CD1c-positive myeloid dendritic cell (primary cell): ENCODE data around the gene RAB3IL1.

Experiments
- DNase-seq: peaks from one replicate; pipeline ENCODE4 v3.0.0-alpha.2; 2016; ENCODE audit errors: extremely low spot score

The RAB3IL1 gene

DNA sequence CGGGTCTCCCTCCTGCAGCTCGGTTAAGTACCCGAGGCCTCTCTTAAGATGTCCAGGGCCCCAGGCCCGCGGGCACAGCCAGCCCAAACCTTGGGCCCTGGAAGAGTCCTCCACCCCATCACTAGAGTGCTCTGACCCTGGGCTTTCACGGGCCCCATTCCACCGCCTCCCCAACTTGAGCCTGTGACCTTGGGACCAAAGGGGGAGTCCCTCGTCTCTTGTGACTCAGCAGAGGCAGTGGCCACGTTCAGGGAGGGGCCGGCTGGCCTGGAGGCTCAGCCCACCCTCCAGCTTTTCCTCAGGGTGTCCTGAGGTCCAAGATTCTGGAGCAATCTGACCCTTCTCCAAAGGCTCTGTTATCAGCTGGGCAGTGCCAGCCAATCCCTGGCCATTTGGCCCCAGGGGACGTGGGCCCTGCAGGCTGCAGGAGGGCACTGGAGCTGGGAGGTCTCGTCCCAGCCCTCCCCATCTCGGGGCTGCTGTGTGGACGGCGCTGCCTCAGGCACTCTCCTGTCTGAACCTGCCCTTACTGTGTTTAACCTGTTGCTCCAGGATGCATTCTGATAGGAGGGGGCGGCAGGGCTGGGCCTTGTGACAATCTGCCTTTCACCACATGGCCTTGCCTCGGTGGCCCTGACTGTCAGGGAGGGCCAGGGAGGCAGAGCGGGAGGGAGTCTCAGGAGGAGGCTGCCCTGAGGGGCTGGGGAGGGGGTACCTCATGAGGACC, 51.0 kb downstream of the RAB3IL1 start:
- no peak for DNase-seq

DNA sequence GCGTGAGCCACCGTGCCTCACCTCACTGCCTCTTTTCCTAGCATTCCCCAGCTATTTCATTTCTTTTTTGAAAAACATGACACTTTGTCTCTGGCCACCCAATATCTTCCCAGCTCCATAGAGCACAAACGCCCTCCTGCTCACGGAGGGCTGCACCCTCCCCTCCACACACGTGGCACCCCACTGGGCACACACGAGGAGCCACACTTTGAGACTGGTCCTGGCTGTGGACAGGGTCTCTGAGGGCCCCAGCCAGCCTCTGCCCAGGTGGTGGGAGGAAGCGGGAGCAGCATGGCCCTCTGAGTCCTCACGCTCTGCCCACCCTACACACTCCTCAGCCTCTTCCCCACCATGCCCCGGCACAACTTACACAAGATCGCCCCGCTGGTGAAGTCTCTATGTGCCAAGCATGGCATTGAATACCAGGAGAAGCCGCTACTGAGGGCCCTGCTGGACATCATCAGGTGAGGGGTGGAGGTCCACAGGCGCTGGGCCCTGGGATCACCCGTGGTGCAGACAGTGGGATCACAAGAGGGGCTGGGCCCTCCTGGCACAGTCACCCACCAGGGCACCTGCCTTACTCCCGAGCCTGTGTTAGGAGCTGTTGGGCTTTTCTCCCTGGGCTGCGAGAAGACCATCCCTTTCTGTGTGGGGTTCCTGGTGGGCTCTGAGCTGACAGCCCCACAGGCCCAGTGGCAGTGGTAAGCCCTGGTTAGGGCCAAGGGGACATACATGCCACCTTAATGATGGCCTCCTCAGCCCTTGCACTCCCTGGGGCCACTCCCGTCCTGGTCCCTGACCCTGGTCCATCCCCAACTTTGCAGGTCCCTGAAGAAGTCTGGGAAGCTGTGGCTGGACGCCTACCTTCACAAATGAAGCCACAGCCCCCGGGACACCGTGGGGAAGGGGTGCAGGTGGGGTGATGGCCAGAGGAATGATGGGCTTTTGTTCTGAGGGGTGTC, 52.3 kb downstream of the RAB3IL1 start:
- no peak for DNase-seq

DNA sequence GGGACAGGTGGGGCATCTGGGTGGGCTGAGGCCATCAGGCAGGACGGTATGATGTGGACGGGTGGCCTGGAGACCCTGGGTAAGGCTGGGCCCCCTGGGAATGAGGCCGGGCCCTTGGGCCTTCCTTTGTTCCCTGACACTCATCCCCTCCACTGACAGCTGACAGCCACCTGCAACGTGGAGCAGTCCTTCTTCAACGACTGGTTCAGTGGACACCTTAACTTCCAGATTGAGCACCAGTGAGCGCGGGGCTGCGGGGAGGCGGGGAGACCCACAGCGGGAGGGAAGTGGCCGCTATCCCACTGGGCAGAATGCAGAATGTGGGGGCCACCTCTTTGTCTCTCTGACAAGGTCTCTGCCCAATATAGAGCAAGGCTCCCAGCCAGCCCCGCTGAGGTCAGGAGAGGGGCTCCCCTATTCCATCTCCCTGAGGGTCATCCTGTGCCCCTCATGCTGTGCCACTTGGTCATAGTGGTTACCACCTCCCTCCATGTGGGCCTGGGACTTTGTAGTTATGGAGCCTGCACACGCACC, 53.8 kb downstream of the RAB3IL1 start:
- DNase-seq, result no peak

DNA sequence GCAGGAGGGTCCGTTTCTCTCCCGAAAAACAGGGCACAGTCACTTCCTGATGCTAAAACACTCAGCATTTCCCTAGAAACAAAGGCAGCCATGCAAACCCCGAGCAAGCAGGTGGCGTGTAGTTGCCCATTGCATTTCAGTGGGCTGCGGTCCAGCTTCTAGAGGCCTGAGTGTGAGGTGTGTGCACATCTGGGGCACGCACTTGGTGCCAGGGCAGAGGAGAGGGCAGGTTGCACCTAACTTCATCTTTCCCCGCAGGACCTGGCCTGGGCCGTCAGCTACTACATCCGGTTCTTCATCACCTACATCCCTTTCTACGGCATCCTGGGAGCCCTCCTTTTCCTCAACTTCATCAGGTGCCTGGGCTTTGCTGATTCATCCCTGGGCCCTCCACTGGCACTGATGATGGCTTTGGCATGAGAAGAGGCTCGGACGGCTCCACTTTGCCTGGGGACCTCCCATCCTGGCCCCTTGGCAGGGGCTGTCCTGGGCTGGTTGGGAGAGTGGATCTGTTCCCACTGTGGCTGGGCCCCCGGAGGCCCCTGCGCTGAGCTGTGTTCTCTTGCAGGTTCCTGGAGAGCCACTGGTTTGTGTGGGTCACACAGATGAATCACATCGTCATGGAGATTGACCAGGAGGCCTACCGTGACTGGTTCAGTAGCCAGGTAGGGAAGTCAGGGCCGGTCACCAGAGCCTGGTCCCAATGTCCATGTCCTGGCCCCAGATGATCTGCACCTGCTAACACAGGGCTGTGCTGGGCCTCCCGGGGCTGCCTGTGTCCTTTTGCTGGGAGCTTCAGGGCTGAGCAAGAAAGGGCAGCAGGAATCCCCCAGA, 54.4 kb downstream of the RAB3IL1 start:
- DNase-seq, result no peak

DNA sequence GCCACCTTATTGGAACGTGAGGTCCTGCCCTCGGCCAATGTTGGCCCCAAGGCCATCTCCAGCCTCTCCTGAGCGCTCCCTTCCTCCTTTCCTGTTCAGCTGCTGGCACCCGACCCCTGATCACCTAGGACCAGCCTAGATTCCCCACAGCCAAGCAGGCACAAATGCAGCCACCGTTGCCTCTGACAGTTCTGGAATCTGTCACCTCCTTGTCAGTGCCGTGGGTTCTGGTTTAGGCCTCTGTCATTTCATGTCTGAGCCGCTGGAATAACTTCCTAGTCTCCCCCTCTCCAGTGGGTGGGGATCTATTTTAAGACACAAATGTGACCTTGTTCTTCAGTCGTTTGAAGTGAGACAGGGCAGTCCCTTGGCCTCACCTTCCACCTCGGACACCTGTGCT, 55.7 kb downstream of the RAB3IL1 start:
- no peak for DNase-seq

DNA sequence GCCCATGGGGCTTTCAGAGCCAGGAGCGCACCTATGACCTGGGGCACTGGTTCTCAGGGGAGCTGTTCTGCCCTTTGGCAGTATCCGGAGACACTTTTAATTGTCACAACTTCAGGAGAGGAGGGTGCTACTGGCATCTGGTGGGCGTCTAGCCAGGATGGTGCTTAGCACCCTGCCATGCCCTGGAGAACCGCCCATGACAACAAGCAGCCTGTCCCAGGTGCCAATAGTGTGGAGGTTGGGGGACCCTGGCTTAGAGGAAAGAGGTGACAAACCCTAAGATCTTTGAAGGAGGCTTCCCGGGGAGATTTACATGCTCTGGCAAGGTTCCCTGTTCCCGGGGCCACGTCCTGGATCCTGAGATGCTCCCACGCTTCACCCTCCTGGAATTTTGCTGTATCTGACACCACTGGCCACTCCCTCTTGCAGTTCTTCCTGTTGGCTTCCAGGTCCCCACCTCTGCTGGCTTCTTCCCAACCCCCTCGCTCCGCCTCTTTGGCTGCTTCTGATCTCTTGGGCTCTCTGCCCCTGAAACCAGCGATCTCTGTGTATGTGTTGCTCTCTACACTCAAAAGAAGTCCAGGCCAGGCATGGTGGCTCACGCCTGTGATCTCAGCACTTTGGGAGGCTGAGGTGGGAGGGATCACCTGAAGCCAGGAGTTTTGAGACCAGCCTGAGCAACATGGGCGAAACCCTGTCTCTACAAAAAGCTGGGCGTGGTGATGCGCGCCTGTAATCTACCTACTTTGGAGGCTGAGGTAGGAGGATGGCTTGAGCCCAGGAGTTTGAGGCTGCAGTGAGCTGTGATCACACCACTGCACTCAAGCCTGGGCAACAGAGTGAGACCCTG, 57.1 kb downstream of the RAB3IL1 start:
- DNase-seq, result no peak

DNA sequence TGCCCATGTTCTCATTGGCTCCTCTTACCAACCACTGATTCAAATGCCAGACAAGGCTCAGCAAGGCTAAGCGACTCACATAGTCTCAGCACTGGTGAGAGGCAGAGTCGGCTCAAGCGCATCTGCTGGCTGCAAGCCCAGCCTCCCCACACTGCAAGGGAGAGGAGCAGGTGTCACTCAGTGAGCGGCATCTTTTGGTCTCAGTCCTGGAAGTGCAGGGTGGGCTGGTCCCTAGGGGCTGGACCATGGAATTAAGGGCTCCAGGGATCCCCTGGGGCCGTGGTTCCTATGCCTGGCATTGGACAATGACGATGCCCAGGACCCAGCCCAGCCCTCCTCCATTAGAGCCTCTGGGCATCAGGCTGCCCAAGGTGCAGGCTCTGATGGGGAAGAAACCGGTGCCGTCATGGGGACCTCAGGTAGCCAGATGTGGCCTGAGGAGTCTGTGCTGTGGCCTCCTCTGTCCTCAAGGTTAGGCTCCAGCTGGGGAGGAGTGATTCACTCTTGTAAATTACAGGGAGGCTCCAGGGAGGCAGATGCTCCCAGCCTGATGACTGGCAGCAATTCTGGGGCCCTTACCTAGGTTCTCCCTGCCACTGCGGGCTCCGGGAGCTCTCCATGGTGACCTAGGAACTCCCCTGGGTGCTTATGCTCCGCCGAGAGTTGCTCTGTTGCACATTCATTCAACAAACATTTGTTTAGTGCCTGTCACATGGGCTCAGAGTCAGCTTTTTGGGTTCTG, 61.3 kb downstream of the RAB3IL1 start:
- DNase-seq, result no peak

DNA sequence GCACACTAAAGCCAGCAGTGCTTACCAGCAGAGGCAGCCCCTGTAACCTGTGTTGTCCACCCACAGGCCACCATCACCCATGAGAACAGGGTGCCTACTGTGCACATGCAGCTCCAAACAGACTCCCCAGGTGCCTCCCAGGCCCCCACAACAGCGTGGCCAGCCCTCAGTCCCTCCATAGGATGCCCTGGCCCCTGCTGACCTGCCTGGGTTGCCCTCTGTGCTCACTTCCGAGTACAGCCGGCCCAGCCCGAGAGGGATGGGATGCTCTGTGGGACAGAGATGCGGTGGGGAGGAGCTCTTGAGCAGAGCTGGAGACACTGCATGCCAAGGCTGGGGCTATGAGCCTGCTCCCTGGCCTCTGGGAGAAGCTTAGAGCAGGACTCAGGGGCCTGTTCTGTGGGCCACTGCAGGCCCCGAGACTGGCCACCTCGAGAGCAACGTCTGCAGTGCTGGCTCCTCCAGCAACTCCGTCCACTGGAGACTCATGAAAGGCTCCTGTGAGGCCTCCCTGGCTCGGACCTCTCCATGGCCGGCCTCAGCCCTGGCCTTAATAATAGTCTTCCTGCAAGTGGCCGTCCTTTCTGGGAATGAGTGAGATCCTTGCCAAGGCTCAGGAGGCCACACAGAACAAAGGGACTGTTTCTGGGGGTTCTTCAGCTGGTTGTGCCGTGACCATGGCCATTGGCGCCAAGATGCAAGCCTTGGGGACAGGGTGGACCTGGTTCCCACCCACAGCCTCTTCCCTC, 62.2 kb downstream of the RAB3IL1 start:
- DNase-seq, result no peak

DNA sequence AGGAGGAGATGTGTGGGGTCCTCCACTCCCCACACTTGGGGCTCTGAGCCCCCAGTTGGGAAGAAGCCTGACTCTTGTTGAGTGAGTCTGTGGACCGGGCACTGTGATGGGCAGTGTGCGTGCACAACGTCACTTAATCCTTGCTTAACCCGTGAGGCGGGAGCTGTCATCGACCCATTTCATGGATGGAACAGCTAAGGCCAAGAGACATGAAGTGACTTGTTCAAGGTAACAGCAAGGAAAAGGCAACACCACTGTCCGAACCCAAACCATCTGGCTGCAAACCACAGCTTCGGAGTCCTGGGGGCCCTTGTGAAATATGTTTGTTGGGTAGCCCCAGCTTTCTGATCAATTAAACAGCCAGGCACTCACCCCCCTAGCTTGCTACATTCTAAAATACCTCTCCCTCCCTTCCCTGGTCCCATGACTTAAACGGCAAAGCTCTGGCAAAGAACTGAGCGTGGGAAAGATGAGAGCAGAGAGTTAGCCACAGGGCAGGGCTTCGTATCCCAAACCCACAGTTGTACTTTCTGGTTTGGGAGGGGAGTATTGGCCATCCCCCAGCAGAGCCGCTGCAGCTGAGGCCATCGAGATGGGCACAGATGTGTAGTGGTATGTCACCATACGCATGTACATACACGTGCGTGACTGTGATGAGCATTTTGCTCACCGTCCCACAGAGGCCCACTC, 63.0 kb downstream of the RAB3IL1 start:
- no peak for DNase-seq

DNA sequence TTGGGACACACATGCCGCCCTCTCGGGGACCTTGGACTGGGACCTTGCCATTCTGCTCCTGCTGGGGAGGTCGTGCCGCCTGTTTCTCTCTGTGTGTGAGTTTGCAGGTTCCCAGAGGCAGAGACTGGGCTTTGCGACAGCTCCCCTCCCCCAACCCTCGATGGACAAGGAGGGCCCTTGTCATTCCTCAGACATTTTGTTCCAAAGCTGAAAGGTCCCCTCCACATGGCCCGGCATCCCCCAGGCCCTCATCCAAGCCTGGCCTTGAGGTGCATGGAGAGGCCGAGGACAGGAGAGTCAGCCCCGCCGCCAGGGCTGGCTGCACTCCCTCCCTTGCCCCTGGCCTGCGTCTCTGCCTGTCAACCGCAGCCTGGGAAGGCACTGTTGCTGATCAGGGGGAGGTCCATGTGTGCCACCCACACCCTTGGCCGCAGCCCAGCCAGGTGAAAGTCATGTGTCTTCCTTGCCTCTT, 63.6 kb downstream of the RAB3IL1 start:
- DNase-seq, result no peak

DNA sequence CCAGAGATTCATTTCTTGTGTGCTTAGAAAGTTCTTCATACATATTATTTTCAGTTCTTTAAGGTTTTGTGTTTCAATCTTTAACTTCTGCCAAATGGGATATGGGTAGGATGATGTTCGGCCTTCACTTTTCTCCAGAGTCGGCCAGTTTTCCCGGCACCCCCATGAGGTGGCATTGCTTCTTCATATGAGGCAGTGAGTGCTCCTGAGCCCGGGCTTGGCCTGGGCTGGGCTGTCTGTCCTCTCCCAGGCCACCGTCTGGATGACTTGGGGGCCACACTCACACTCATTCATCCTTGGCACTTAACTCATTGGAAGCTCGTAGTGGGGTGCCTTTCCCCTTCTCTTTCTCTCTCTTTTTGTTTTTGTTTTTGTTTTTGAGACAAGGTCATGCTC, 65.5 kb downstream of the RAB3IL1 start:
- DNase-seq, result no peak

DNA sequence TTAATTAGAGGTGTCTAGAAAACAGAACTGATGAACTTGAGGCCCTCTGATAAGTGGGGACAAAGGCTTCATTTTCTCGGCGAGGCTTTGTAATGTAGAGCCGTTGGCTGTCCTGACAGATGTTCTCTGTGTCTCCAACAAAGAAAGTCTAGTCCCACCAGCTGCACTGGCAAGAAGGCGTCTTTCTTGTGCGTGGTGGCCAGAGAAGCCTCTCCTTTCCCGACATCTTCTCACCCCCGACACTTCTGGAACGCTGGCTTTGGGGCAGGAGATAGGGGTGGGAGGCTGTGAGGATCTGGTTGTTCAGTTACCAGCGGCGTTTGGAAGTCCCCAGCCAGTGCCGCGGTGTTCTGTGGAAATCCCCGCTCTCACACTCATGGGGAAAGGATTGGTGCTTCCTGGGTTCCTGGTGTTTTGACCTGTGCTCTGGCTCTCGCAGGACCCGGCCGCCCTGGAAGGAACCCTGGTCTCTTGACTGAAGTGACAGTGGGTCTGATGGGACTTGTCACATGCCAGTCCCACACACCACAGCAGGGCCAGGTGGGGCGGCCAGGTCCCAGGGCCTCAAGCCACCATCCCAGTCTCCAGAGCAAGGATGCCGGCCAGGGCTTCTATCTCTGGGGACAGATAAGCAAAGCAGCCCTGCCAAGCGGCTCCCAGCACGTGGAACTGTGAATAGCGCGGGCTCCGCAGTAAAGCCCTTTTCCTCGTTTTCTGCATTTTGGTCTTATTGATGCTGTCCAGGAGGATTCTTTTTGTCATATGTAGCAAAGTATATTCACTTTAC, 66.1 kb downstream of the RAB3IL1 start:
- no peak for DNase-seq

DNA sequence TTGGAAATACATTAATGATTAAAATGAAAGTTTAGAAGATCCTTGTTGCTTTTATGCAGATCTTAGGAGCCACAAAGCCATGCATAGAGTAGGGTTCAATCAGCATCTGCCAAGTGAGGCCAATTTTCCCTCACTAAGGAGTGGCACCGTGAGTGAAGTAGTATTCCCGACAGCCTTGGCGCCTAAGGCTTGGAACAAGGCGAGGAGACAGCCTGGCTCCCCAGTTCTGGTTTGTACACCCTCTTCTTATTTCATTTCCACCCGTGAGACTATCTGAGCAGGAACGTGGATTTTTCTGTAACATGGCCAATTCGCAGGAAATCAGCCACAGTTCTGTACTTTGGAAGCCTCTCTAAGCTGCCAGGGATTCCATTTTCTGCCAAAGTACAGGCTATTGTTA, 66.7 kb downstream of the RAB3IL1 start:
- no peak for DNase-seq

DNA sequence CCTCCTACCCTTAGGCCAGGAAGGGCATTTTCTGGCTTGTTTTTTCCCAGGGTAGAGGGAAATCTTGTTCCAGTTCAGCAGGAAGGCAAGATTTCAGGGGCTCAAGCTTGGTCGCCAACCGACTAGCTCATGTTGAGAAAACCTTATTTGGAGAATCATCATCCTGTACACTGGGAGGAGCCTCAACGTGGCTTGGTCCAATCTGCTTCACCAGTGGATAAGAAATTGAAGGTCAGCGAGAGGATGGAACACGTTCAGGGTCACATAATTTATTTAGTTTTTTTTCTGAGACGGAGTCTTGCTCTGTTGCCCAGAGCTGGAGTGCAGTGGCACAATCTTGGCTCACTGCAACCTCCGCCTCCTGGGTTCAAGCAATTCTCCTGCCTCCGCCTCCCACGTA, 68.7 kb downstream of the RAB3IL1 start:
- DNase-seq, result no peak

DNA sequence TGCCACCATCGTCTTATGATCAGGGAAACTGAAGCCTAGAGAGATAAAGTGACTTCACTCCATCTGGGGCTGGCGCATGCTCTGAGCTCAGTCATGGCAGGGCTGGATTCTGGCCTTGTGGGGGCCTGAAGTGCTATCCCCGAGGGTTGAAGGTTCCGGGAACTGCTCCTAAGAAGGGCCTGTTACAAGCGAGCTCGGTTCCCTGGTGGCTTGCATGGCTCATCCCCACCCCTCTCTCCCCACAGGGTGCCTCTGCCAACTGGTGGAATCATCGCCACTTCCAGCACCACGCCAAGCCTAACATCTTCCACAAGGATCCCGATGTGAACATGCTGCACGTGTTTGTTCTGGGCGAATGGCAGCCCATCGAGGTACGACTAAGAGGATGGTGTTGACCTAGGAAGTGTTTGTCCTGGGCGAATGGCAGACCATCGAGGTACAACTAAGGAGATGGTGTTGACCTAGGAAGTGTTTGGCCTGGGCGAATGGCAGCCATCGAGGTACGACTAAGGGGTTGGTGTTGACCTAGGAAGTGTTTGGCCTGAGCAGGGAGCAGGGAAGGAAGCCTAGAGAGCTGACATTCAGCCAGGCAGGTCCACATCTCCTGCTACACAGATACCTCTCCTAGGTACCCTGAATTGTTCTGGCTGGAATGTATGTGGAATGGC, 69.3 kb downstream of the RAB3IL1 start:
- DNase-seq, result no peak
